Subcutaneous abdominal adipose tissue (tissue), 5 donors: Measurements from ENCODE around the gene NFE2L1.

Experiments used
- H3K27ac ChIP-seq: one replicate; pipeline ENCODE4 v1.7.0; 2013; ENCODE audit warnings: low read depth, mild to moderate bottlenecking, inconsistent platforms, low read length, moderate library complexity
- H3K27me3 ChIP-seq, 5 donors: one replicate each; pipeline ENCODE4 v1.7.0; 2013; ENCODE audit warnings: low read length in 5 of 5, inconsistent platforms in 1 of 5; ENCODE audit not compliant: control insufficient read depth in 5 of 5, insufficient read depth in 4 of 5
- H3K36me3 ChIP-seq, 5 donors: one replicate each; pipeline ENCODE4 v1.7.0; 2013; ENCODE audit warnings: low read length in 5 of 5; ENCODE audit not compliant: control insufficient read depth in 5 of 5, insufficient read depth in 5 of 5
- H3K4me1 ChIP-seq, 5 donors: one replicate each; pipeline ENCODE4 v1.7.0; 2013; ENCODE audit warnings: low read length in 5 of 5, mild to moderate bottlenecking in 3 of 5, moderate library complexity in 1 of 5; ENCODE audit not compliant: control insufficient read depth in 5 of 5, insufficient read depth in 5 of 5
- H3K4me3 ChIP-seq, 5 donors: one replicate each; pipeline ENCODE4 v1.7.0; 2013; ENCODE audit warnings: low read length in 5 of 5, low read depth in 1 of 5
- H3K9ac ChIP-seq, 5 donors: one replicate each; pipeline ENCODE4 v1.7.0; 2013; ENCODE audit warnings: low read length in 5 of 5, mild to moderate bottlenecking in 4 of 5, moderate library complexity in 3 of 5
- H3K9me3 ChIP-seq, 5 donors: one replicate each; pipeline ENCODE4 v1.7.0; 2013; ENCODE audit warnings: low read length in 5 of 5; ENCODE audit not compliant: control insufficient read depth in 5 of 5
- donor health status: healthy.
- donor health status: healthy.
- donor health status: healthy.
- donor health status: healthy.
- donor health status: healthy.

Gene NFE2L1

GRCh38 chr17:48102043-48102750, 54.0 kb downstream of the NFE2L1 start:
- Histone ChIP-seq H3K9ac (no peak overlapping the region), H3K27me3 (no peaks in the 10 kb centered on the region), H3K4me1 (peaks cover 0 to 25% (median 17%) of the 10 kb centered on the region in 5 donors), H3K36me3 (no peaks in the 10 kb centered on the region), H3K9me3 (peaks cover 0 to 6% (median 3%) of the 10 kb centered on the region in 5 donors), H3K4me3 (peak overlapping the region in 1 of 5 donors; percentile 61), H3K27ac (no peak overlapping the region)

- Histone ChIP-seq H3K9ac (no peak overlapping the region), H3K27ac (no peak overlapping the region), H3K4me3 (no peak overlapping the region), H3K4me1 (peaks cover 0 to 28% (median 21%) of the 10 kb centered on the region in 5 donors), H3K27me3 (no peaks in the 10 kb centered on the region), H3K9me3 (peaks cover 0 to 6% (median 3%) of the 10 kb centered on the region in 5 donors), H3K36me3 (no peaks in the 10 kb centered on the region)
Measured at GRCh38 chr17:48102798-48103715, 54.9 kb downstream of the NFE2L1 start.

GRCh38 chr17:48104440-48104839, 56.3 kb downstream of the NFE2L1 start:
- H3K27me3 ChIP-seq, result no peaks in the 10 kb centered on the region

GRCh38 chr17:48106802-48107136, 58.6 kb downstream of the NFE2L1 start:
- Histone ChIP-seq H3K4me1 (peaks cover 0 to 36% (median 26%) of the 10 kb centered on the region in 5 donors), H3K4me3 (peak overlapping the region; percentile 83 to 100 (median 96)), H3K36me3 (no peaks in the 10 kb centered on the region), H3K9ac (peak overlapping the region; percentile 72 to 93 (median 89)), H3K27ac (peak overlapping the region; percentile 88), H3K9me3 (peaks cover 0 to 6% (median 3%) of the 10 kb centered on the region in 5 donors), H3K27me3 (no peaks in the 10 kb centered on the region)

More at GRCh38 chr17:48104440-48104839, 56.3 kb downstream of the NFE2L1 start:
- Histone ChIP-seq H3K9me3 (peaks cover 0 to 6% (median 3%) of the 10 kb centered on the region in 5 donors), H3K36me3 (no peaks in the 10 kb centered on the region), H3K4me3 (no peak overlapping the region), H3K9ac (no peak overlapping the region), H3K4me1 (peaks cover 0 to 42% (median 31%) of the 10 kb centered on the region in 5 donors), H3K27ac (no peak overlapping the region)

GRCh38 chr17:48107137-48108055, 59.2 kb downstream of the NFE2L1 start, which contains the start of gene SNX11:
Gene SNX11 (plus strand): TSS chr17:48107766. CDS start chr17:48112044, 4,278 bp downstream.
- H3K27me3 ChIP-seq, result no peaks in the 10 kb centered on the region
- peak within 1 kb of the TSS; percentile 88 for H3K27ac ChIP-seq
- H3K9me3 ChIP-seq, result peaks cover 0 to 6% (median 3%) of the 10 kb centered on the region in 5 donors
- peaks cover 0 to 1% (median 0%) of the 10 kb centered on the region in 5 donors for H3K36me3 ChIP-seq
- peak within 1 kb of the TSS; percentile 72 to 93 (median 89) for H3K9ac ChIP-seq
- peak within 1 kb of the TSS; percentile 83 to 100 (median 96) for H3K4me3 ChIP-seq
- H3K4me1 ChIP-seq, result peaks cover 0 to 36% (median 25%) of the 10 kb centered on the region in 5 donors

GRCh38 chr17:48110761-48111160, 62.6 kb downstream of the NFE2L1 start:
- H3K27me3 ChIP-seq, result no peaks in the 10 kb centered on the region
- H3K9ac ChIP-seq, result peak overlapping the region in 1 of 5 donors; percentile 3
- H3K9me3 ChIP-seq, result no peaks in the 10 kb centered on the region
- no peak overlapping the region for H3K4me3 ChIP-seq
- peaks cover 3 to 25% (median 16%) of the 10 kb centered on the region in 5 donors for H3K36me3 ChIP-seq
- H3K27ac ChIP-seq, result no peak overlapping the region
- H3K4me1 ChIP-seq, result peaks cover 0 to 45% (median 29%) of the 10 kb centered on the region in 5 donors
